ENCODE data around the gene MTG2. TPM values are rescaled to one million over a fixed set of nuclear protein-coding genes. Genes with fewer than 3 reads are reported as not detected.

The MTG2 gene
- total RNA-seq, 1 donor from 2014 or later, result 24.0 TPM

- DNase-seq (ENCODE audit: low read depth) (no peak), FAIRE-seq (no peak)
- TF ChIP-seq, protein P1, sequence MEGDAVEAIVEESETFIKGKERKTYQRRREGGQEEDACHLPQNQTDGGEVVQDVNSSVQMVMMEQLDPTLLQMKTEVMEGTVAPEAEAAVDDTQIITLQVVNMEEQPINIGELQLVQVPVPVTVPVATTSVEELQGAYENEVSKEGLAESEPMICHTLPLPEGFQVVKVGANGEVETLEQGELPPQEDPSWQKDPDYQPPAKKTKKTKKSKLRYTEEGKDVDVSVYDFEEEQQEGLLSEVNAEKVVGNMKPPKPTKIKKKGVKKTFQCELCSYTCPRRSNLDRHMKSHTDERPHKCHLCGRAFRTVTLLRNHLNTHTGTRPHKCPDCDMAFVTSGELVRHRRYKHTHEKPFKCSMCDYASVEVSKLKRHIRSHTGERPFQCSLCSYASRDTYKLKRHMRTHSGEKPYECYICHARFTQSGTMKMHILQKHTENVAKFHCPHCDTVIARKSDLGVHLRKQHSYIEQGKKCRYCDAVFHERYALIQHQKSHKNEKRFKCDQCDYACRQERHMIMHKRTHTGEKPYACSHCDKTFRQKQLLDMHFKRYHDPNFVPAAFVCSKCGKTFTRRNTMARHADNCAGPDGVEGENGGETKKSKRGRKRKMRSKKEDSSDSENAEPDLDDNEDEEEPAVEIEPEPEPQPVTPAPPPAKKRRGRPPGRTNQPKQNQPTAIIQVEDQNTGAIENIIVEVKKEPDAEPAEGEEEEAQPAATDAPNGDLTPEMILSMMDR (IDR thresholded peaks at IDR 0.05; ENCODE audit: insufficient read depth, low read length, severe bottlenecking), result no peak
- Histone ChIP-seq H3K36me3 (ENCODE audit: control insufficient read depth, insufficient read depth, low read length) (peaks cover 44% of the 10 kb centered on the region), H3K4me3 (ENCODE audit: low read depth, low read length) (no peak overlapping the region), H3K27me3 (ENCODE audit: control insufficient read depth, insufficient read depth, low read length) (no peaks in the 10 kb centered on the region)
These were observed 43.2 kb upstream of the MTG2 start for GRCh38 chr20:62139636-62140035.

DNA sequence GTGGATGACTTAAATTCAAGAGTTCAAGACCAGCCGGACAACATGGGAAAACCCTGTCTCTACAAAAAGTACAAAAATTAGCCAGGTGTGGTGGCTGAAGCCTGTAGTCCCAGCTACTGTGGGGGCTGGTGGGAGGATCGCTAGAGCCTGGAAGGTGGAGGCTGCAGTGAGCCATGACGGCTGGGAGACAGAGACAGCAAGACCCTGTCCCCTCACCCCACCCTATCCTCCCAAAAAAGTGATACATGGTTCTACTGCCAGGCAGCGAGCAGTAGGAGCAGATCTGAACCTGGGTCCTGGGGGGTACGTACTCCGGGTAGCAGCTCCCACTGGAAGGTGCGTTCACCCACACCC lies 41.8 kb upstream of the MTG2 start:
- H3K36me3 ChIP-seq (ENCODE audit: control insufficient read depth, insufficient read depth, low read length), result peaks cover 40% of the 10 kb centered on the region
- FAIRE-seq, result no peak
- TF ChIP-seq, protein P1 (IDR thresholded peaks at IDR 0.05; ENCODE audit: insufficient read depth, low read length, severe bottlenecking), result no peak

DNA sequence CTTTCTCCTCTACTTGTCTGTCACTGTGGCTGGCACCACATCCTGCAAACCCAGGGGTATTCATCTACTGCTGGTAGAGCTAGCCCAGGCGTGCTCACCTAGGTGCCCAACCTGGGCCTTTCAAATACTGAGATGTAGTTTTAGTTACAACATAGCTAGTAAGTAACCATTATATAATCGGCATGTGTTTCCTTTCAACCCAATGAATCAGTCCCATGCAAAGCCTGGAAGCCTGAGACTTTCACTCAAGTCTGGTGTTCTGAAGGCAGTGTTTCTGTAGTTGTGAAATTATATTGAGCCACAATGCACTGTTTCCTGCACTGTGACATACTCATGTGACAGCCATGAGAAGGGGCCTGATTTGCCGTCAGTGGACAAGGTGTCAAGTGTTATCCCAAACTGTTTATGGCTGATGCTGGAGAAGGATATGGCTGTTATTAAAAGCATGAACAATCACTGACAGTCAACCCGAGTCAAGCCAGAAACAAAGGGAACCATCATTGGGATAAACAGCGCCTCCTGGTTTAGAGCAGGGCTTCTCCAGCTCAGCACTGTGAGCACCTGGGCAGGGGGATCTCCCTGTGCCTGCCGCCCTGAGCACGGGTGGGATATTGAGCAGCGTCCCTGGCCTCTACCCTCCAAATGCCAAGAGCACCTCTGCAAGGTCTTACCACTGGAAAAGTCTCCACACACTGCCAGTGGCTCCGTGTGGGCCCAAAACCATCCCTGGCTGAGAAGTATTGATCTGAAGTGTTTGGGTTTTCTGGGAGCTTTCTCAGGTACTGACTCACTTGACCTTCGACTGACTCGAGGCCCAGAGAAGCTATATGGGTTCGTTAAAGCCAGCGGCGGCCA lies 41.2 kb upstream of the MTG2 start:
- H3K27me3 ChIP-seq (ENCODE audit: control insufficient read depth, insufficient read depth, low read length), result no peaks in the 10 kb centered on the region
- DNase-seq (ENCODE audit: low read depth) (peak; percentile 50), FAIRE-seq (no peak)
- TF ChIP-seq, protein P1 (IDR thresholded peaks at IDR 0.05; ENCODE audit: insufficient read depth, low read length, severe bottlenecking), result peak; percentile 69
- peaks cover 36% of the 10 kb centered on the region for H3K36me3 ChIP-seq (ENCODE audit: control insufficient read depth, insufficient read depth, low read length)
- H3K4me3 ChIP-seq (ENCODE audit: low read depth, low read length), result peak overlapping the region; percentile 65

More for the DNA sequence above, 41.8 kb upstream of the MTG2 start:
- DNase-seq (ENCODE audit: low read depth), result no peak
- Histone ChIP-seq H3K4me3 (ENCODE audit: low read depth, low read length) (no peak overlapping the region), H3K27me3 (ENCODE audit: control insufficient read depth, insufficient read depth, low read length) (no peaks in the 10 kb centered on the region)

- no peak for DNase-seq (ENCODE audit: low read depth)
- Histone ChIP-seq H3K27me3 (ENCODE audit: control insufficient read depth, insufficient read depth, low read length) (no peaks in the 10 kb centered on the region), H3K4me3 (ENCODE audit: low read depth, low read length) (peak overlapping the region; percentile 65), H3K36me3 (ENCODE audit: control insufficient read depth, insufficient read depth, low read length) (peaks cover 30% of the 10 kb centered on the region)
- FAIRE-seq, result no peak
- TF ChIP-seq, protein P1 (IDR thresholded peaks at IDR 0.05; ENCODE audit: insufficient read depth, low read length, severe bottlenecking), result no peak
These were observed 40.4 kb upstream of the MTG2 start for GRCh38 chr20:62142252-62143080.

DNA sequence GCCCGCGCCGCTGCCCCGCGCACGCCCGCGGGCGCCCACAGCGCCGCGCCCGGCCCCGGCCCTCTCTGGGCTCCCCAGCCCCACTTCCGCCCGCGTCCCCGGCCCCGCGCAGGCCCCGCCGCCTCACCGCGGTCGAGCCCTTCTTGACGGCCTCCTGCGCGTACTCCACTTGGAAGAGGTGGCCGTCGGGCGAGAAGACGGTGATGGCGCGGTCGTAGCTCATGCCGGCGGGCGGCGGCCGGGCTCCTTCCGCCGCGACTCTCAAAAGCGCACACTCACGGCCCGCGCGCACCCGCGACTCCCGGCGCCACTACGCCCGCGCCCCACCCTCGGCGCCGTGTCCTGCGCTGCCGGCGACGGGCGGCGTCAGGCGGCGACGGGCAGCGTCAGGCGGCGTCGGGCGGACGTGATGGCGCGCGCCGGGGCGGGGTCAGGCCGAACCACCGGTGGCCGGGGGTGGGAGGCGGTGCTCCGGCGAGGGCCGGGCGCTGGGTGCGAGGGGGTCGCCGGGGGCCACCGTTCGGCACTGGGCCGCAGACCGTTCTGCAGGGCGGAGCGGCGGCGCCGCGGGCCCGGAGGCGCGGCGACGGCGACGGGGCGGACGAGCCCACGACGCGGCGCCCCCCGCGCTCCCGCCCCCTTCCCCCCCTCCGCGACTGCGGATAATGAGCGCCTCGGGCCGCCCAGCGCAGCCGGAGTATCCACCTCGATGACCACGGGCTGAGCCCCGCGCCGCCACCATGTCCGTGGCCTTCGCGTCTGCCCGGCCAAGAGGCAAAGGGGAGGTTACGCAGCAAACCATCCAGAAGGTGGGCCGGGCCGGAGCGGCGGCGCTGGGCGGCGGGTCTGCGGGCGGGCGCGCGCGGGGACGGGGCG lies 39.5 kb upstream of the MTG2 start, which contains the start of the genes PSMA7 and SS18L1:
PSMA7 (minus strand) TSS at position 314 of the 876 bp plus-strand sequence; CDS start at position 223, 91 bp downstream.
SS18L1 (plus strand) TSS at position 689 of the 876 bp plus-strand sequence; CDS start at position 741, 52 bp downstream.
- Histone ChIP-seq H3K4me3 (ENCODE audit: low read depth, low read length) (peak within 1 kb of the TSS; percentile 65), H3K36me3 (ENCODE audit: control insufficient read depth, insufficient read depth, low read length) (peaks cover 22% of the 10 kb centered on the region), H3K27me3 (ENCODE audit: control insufficient read depth, insufficient read depth, low read length) (no peaks in the 10 kb centered on the region)
- FAIRE-seq, result no peak
- TF ChIP-seq, protein P1 (IDR thresholded peaks at IDR 0.05; ENCODE audit: insufficient read depth, low read length, severe bottlenecking), result no peak
- peak; percentile 57 for DNase-seq (ENCODE audit: low read depth)

Data from bronchial epithelial cell (primary cell).